ENCODE results near the gene CLDN5.

CLDN5 gene

GRCh38 chr22:19515654-19516377, 8.4 kb downstream of the CLDN5 start:
- DNase-seq (ENCODE audit: low spot score), result no peak
- in situ Hi-C loops (cut with MboI; ENCODE audit: low sequenced_read_pairs, unreplicated experiment), result no loop called here
- TF ChIP-seq CTCF (IDR thresholded peaks at IDR 0.05; ENCODE audit: borderline replicate concordance, control extremely low read depth, extremely low read depth, insufficient read depth, missing control alignments), result no peak

DNA sequence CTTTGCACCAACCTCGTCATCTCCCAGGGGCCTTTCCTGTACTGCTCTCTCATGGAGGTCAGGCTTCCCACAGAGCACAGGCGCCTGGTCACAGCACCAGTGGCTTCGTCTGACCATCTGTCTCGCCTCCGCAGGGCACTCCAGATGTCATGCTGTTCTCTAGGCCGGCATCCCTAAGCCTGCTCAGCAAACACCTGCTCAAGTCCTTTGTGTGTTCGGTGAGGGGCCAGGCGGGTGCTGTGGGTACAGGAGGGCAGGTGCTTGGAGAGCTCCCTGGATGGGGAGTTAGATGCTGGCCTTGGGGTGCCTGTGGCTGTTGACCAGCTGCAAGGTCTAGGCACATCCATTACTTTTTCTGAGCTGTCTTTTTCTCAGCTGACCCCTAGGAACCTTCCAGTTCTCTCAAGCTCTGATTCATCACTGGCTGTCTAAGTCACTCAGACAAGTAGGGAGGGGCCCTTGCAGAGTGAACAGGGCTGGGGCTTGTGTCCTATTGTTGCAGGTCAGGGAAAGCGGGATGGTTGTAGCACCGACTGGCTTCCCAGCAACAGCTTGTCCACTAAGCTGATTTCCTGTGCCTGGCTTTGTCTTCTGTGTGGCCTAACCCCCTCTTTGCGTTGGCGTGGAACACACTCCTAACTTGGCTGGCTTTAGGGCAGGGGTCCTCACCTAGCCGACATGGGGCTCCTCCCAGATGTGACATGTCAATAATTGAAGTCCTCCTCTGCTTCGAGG, 9.2 kb downstream of the CLDN5 start:
- TF ChIP-seq CTCF (IDR thresholded peaks at IDR 0.05; ENCODE audit: borderline replicate concordance, control extremely low read depth, extremely low read depth, insufficient read depth, missing control alignments), result no peak
- DNase-seq (ENCODE audit: low spot score), result no peak
- in situ Hi-C loops (cut with MboI; ENCODE audit: low sequenced_read_pairs, unreplicated experiment), result no loop called here

DNA sequence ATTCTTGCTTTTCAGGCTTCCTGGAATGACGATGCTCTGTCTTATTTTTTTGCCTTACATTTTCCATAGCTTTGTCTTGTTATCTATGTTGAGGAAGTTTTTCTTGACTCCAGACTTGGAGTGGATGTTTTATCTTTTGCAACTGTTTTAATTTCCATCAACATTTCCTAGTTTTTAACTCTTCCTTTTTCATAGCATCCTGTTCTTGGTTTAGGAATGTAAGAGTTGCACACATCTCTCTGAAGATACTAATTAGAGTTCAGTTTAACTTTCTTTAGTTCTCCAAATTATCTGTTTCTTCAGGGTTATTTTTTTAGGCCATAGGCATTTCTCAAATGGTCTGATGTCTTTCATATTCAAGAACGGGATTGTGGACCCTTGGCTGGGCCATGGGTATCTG, 10.4 kb downstream of the CLDN5 start:
- in situ Hi-C loops (cut with MboI; ENCODE audit: low sequenced_read_pairs, unreplicated experiment), result no loop called here
- TF ChIP-seq CTCF (IDR thresholded peaks at IDR 0.05; ENCODE audit: borderline replicate concordance, control extremely low read depth, extremely low read depth, insufficient read depth, missing control alignments), result no peak
- DNase-seq (ENCODE audit: low spot score), result no peak

DNA sequence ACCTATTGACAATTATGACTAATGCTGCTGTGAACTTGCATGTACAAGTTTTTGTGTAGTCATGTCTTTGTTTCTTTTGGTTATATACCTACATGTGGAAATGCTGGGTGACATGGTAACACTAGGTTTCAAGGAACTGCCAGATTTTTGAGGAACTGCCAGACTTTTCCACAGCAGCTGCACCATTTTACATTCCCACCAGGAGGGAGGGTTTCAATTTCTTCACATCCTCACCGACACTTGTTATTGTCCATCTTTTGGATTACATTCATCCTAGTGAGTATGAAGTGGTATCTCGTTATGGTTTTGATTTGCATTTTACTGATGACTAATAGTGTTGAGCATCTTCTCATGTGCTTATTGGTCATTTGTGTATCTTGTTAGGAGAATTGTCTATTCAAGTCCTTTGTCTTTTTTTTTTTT, 13.3 kb downstream of the CLDN5 start:
- DNase-seq (ENCODE audit: low spot score), result no peak
- TF ChIP-seq CTCF (IDR thresholded peaks at IDR 0.05; ENCODE audit: borderline replicate concordance, control extremely low read depth, extremely low read depth, insufficient read depth, missing control alignments), result no peak
- in situ Hi-C loops (cut with MboI; ENCODE audit: low sequenced_read_pairs, unreplicated experiment), result no loop called here

GRCh38 chr22:19509923-19510322, 14.3 kb downstream of the CLDN5 start:
- no peak for DNase-seq (ENCODE audit: low spot score)
- in situ Hi-C loops (cut with MboI; ENCODE audit: low sequenced_read_pairs, unreplicated experiment), result no loop called here
- no peak for TF ChIP-seq CTCF (IDR thresholded peaks at IDR 0.05; ENCODE audit: borderline replicate concordance, control extremely low read depth, extremely low read depth, insufficient read depth, missing control alignments)

DNA sequence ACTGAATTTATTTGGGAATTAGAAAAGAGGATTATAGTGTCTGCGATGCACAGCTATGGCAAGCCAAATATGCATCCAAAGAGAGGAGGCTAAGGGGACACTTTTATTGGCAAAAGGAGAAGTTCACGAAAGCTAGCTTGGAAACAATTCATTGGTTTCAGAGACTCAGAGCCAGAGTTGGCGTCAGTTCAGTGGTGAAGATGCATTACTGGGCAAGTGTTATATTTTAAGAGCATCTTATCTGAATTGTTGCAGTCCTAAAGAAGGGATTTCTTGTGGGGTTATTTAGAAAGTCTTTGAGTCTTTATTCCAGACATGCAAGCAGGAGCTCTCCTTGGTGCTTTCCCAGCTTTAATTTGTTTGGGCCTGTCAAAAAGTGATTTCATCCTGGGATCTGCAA, 15.0 kb downstream of the CLDN5 start:
- no peak for TF ChIP-seq CTCF (IDR thresholded peaks at IDR 0.05; ENCODE audit: borderline replicate concordance, control extremely low read depth, extremely low read depth, insufficient read depth, missing control alignments)
- in situ Hi-C loops (cut with MboI; ENCODE audit: low sequenced_read_pairs, unreplicated experiment), result no loop called here

More for the DNA sequence above, 15.0 kb downstream of the CLDN5 start:
- DNase-seq (ENCODE audit: low spot score), result no peak
